Smooth muscle cell (in vitro differentiated cells): ENCODE measurements around the gene ZFYVE28. TPM values are rescaled to one million over a fixed set of nuclear protein-coding genes. Genes with fewer than 3 reads are reported as not detected.

ENCODE experiments used
- DNase-seq: peaks from one replicate; lab custom pipeline; 2025; ENCODE audit not compliant: unreplicated experiment; lab: John Stamatoyannopoulos, UW
- H2AFZ ChIP-seq: fragments of 200-600 bp; sonication (generic); 2 replicates; pipeline ENCODE4 v1.6.0; 2016; ENCODE audit warnings: antibody characterized with exemption, low read depth, mild to moderate bottlenecking
- H3F3A ChIP-seq: fragments of 200-600 bp; sonication (generic); 2 replicates; pipeline ENCODE4 v1.6.0; 2017; ENCODE audit warnings: antibody characterized with exemption, low read depth
- H3K27ac ChIP-seq: fragments of 200-600 bp; sonication (generic); 2 replicates; pipeline ENCODE4 v1.5.1; 2016; ENCODE audit warnings: low read depth, mild to moderate bottlenecking
- H3K27me3 ChIP-seq: fragments of 200-600 bp; sonication (generic); 2 replicates; pipeline ENCODE4 v1.6.1; 2016; ENCODE audit warnings: low read depth, mild to moderate bottlenecking
- H3K36me3 ChIP-seq: fragments of 200-600 bp; sonication (generic); 2 replicates; pipeline ENCODE4 v1.5.1; 2016; ENCODE audit warnings: low read depth
- H3K4me1 ChIP-seq: fragments of 200-600 bp; sonication (generic); 2 replicates; pipeline ENCODE4 v1.5.1; 2016; ENCODE audit warnings: low read depth
- H3K4me2 ChIP-seq: fragments of 200-600 bp; sonication (generic); 2 replicates; pipeline ENCODE4 v1.6.0; 2016; ENCODE audit warnings: mild to moderate bottlenecking
- H3K4me3 ChIP-seq: fragments of 200-600 bp; sonication (generic); 2 replicates; pipeline ENCODE4 v1.5.1; 2016; ENCODE audit warnings: mild to moderate bottlenecking
- H3K79me2 ChIP-seq: fragments of 200-600 bp; sonication (generic); 2 replicates; pipeline ENCODE4 v1.6.0; 2016; ENCODE audit warnings: low read depth, mild to moderate bottlenecking
- H3K9ac ChIP-seq: fragments of 200-600 bp; sonication (generic); 2 replicates; pipeline ENCODE4 v1.6.0; 2016; ENCODE audit warnings: low read depth
- H3K9me3 ChIP-seq: fragments of 200-600 bp; sonication (generic); replicated peaks from 2 replicates; pipeline ENCODE4 v1.5.1; 2016; ENCODE audit warnings: low read depth
- H4K20me1 ChIP-seq: fragments of 200-600 bp; sonication (generic); 2 replicates; pipeline ENCODE4 v1.6.0; 2016; ENCODE audit warnings: low read depth
- WGBS: methylation state at CpG from one replicate; pipeline ENCODE4 v1.1.7; 2016; ENCODE audit warnings: low lambda C conversion rate; 5-methylcytosine and 5-hydroxymethylcytosine counted together
- polyA plus RNA-seq: library from polyadenylated mRNA; unstranded; fragments of >200 nt; fragmentation: Nextera tagmentation; extraction: Ambion mirVana; gene quantifications from 2 replicates; pipeline ENCODE4 v1.2.1, GENCODE V29; 2016
- total RNA-seq: library from RNA; depleted of rRNA; stranded (reverse); fragments of >200 nt; gene quantifications from 2 replicates; pipeline ENCODE4 v1.2.3, GENCODE V29; 2014
- TF ChIP-seq, protein P1 (sequence below): fragments of 200-600 bp; sonication (generic); IDR thresholded peaks from 2 replicates; pipeline ENCODE4 v1.5.1; 2017; ENCODE audit warnings: borderline replicate concordance, mild to moderate bottlenecking, antibody characterized with exemption; ENCODE audit not compliant: insufficient read depth, poor library complexity, severe bottlenecking

Gene ZFYVE28
- total and polyA plus RNA-seq, 2 experiments from 2014 or later = 0.22 TPM; not detected in 1

DNA sequence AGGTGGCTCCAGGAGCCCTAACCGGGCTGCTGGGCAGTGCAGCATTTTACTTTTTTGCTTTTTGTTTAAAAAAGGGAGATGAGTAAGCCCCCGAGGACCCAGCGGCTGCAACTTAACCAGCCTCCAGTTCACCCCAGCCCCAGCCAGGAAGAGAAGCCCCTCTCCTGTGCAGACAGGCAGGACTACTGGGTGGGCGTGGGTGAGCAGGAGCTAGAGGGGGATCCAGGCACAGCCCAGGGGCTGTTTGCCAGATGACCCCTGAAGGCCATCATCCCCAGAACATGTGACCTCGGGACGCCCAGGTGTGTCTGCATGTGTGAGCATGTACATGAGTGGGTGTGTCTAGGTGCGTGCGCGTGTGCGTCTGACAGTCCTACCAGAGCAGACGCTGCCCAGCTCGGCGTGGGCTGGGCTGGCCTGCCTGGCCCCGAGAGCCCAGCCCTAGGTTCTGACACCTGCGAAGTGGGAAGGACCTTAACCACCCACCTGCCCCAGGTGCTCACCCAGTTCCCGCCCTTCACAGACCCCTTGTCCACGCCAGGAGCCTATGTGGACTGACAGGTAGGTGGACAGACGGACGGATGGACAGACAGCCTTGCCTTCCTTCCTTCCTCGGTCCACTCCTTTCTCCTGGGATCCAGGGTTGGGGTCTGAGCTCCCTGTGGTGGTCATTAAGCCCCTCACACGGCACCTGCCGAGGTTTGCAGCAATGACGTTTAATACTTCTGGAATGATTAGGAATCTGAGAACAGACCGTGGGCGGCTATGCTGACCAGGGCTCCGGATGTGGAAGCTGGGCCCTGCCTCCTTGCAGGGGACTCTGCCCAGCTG is 168.7 kb downstream of the ZFYVE28 start:
- no peak overlapping the region for H2AFZ ChIP-seq
- H3K27me3 ChIP-seq = no peaks in the 10 kb centered on the region
- no peak overlapping the region for H3K4me3 ChIP-seq
- H3K4me1 ChIP-seq = no peaks in the 10 kb centered on the region
- no peaks in the 10 kb centered on the region for H3K36me3 ChIP-seq
- no peak for DNase-seq
- H3F3A ChIP-seq = peaks cover 2% of the 10 kb centered on the region
- H3K4me2 ChIP-seq = no peak overlapping the region
- peaks cover 70% of the 10 kb centered on the region for H4K20me1 ChIP-seq
- WGBS = 98% methylated on average over 26 of the region's 26 CpGs
- H3K27ac ChIP-seq = no peak overlapping the region
- H3K79me2 ChIP-seq = peaks cover 6% of the 10 kb centered on the region
- TF ChIP-seq, protein P1, sequence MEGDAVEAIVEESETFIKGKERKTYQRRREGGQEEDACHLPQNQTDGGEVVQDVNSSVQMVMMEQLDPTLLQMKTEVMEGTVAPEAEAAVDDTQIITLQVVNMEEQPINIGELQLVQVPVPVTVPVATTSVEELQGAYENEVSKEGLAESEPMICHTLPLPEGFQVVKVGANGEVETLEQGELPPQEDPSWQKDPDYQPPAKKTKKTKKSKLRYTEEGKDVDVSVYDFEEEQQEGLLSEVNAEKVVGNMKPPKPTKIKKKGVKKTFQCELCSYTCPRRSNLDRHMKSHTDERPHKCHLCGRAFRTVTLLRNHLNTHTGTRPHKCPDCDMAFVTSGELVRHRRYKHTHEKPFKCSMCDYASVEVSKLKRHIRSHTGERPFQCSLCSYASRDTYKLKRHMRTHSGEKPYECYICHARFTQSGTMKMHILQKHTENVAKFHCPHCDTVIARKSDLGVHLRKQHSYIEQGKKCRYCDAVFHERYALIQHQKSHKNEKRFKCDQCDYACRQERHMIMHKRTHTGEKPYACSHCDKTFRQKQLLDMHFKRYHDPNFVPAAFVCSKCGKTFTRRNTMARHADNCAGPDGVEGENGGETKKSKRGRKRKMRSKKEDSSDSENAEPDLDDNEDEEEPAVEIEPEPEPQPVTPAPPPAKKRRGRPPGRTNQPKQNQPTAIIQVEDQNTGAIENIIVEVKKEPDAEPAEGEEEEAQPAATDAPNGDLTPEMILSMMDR = no peak
- H3K9ac ChIP-seq = no peak overlapping the region
- H3K9me3 ChIP-seq = no peaks in the 10 kb centered on the region

DNA sequence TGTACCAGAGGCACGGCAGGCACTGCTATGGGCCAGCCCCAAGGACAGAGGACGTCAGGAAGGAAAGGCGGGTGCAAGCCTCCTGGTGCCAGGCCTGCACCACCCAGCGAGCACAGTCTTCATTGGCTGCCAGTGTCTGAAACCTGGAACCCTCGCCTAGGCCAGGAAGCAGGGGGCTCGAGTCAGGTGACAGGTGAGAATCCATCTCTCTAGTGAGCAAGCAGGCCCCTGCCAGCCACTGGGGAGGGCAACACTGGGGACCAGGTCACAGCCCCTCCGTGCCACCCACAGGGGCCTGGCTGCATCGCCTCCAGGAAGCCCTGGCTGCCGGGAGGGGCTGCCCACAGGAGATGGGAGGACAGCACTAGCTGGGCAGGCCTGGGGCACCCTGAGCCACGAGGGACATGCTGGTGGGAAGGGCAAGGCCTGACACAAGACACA is 169.6 kb downstream of the ZFYVE28 start:
- Histone ChIP-seq H3K9ac (no peak overlapping the region), H2AFZ (no peak overlapping the region), H3K9me3 (no peaks in the 10 kb centered on the region), H3K79me2 (no peaks in the 10 kb centered on the region), H3K4me1 (no peaks in the 10 kb centered on the region), H3K36me3 (no peaks in the 10 kb centered on the region), H3K4me3 (no peak overlapping the region), H3K27ac (no peak overlapping the region), H4K20me1 (peaks cover 61% of the 10 kb centered on the region), H3K4me2 (no peak overlapping the region), H3K27me3 (no peaks in the 10 kb centered on the region), H3F3A (peaks cover 11% of the 10 kb centered on the region)
- no peak for DNase-seq
- WGBS = 93% methylated on average over 10 of the region's 10 CpGs
- TF ChIP-seq, protein P1 = no peak

DNA sequence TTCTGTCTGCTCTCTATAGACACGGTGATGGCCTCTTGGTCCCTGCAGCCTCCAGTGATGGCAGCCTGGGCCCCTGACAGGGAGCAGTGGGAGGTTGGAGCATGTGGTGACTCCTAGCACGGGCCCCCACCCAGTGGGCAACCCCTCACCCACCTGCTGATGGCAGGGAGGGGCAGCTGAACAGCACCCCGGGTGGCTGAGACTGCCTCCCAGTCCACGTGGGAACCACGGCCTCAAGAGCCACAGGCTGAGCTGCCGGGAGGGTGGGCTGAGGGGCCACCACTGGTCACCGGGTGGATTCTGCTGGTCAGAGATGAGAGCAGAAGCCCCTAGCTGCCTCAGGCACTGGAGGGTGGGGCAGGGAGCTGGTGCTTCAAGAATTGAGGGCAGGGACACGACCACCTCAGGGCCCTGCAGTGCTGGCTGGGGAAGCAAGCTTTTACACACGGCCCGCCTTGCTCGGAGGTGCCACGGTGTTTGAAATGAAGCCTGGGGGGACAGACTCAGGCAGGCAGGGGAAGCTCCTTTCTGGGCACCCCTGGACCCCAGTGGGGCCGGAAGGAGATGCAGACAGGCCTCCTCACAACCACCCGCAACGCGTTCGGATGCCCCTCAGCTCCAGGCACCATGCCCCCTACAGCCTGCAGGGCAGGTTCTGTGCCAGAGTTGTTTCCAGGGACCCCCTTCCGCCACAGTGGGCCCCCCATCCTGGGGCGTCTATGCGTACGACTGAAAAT is 170.2 kb downstream of the ZFYVE28 start:
- no peaks in the 10 kb centered on the region for H3K9me3 ChIP-seq
- peaks cover 11% of the 10 kb centered on the region for H3F3A ChIP-seq
- no peak for DNase-seq
- H3K79me2 ChIP-seq = no peaks in the 10 kb centered on the region
- H3K4me2 ChIP-seq = no peak overlapping the region
- no peaks in the 10 kb centered on the region for H3K27me3 ChIP-seq
- H4K20me1 ChIP-seq = peaks cover 55% of the 10 kb centered on the region
- H3K36me3 ChIP-seq = no peaks in the 10 kb centered on the region
- no peak overlapping the region for H2AFZ ChIP-seq
- TF ChIP-seq, protein P1 = no peak
- no peak overlapping the region for H3K4me3 ChIP-seq
- no peak overlapping the region for H3K27ac ChIP-seq
- H3K9ac ChIP-seq = no peak overlapping the region
- H3K4me1 ChIP-seq = no peaks in the 10 kb centered on the region
- WGBS = 98% methylated on average over 15 of the region's 21 CpGs
